Epithelial cell of proximal tubule (primary cell): ENCODE results near the gene BLZF1. TPM values are rescaled to one million over a fixed set of nuclear protein-coding genes. Genes with fewer than 3 reads are reported as not detected.
"Not testable (repeated sequence)": the region's sequence is repeated elsewhere in the genome, so short reads cannot be mapped to it uniquely, and the experiment has no call there.

Experiments
- DNase-seq: peaks from one replicate; pipeline ENCODE4 v3.0.0-alpha.2; 2011; ENCODE audit warnings: low read depth
- H3K4me3 ChIP-seq: 2 replicates; pipeline ENCODE4 v1.5.1; 2011; ENCODE audit warnings: low read depth, mild to moderate bottlenecking, low read length
- CTCF ChIP-seq: conservative IDR thresholded peaks from 2 replicates; pipeline ENCODE4 v1.5.1; 2012; ENCODE audit warnings: low read depth, mild to moderate bottlenecking, low read length
- total RNA-seq: library from RNA; depleted of rRNA; stranded (reverse); fragments of >200 nt; gene quantifications from 2 replicates; pipeline ENCODE4 v1.2.3, GENCODE V29; 2015

BLZF1 gene
- total RNA-seq, 1 donor from 2014 or later, result 27.2 TPM

GRCh38 chr1:169340882-169341281 is 27.1 kb upstream of the BLZF1 start:
- H3K4me3 ChIP-seq, result no peak overlapping the region
- DNase-seq, result no peak
- TF ChIP-seq CTCF, result no peak

GRCh38 chr1:169342096-169342495 is 25.9 kb upstream of the BLZF1 start:
- not testable (repeated sequence) for H3K4me3 ChIP-seq, DNase-seq

GRCh38 chr1:169345511-169345910 is 22.5 kb upstream of the BLZF1 start:
- TF ChIP-seq CTCF, result no peak
- no peak overlapping the region for H3K4me3 ChIP-seq
- no peak for DNase-seq

GRCh38 chr1:169346036-169346589 is 21.9 kb upstream of the BLZF1 start:
- DNase-seq, result no peak
- no peak overlapping the region for H3K4me3 ChIP-seq
- TF ChIP-seq CTCF, result no peak

GRCh38 chr1:169347688-169348382 is 20.2 kb upstream of the BLZF1 start:
- DNase-seq, result no peak
- H3K4me3 ChIP-seq, result no peak overlapping the region
- no peak for TF ChIP-seq CTCF

- TF ChIP-seq CTCF, result peak; percentile 77
- no peak overlapping the region for H3K4me3 ChIP-seq
- no peak for DNase-seq
Measured at GRCh38 chr1:169348383-169349036, 19.5 kb upstream of the BLZF1 start.

- no peak for TF ChIP-seq CTCF
- no peak for DNase-seq
- H3K4me3 ChIP-seq, result no peak overlapping the region
Measured at GRCh38 chr1:169360415-169360814, 7.6 kb upstream of the BLZF1 start.
